ENCODE results near the gene PTPRA.
"Not testable (repeated sequence)": the region's sequence is repeated elsewhere in the genome, so short reads cannot be mapped to it uniquely, and the experiment has no call there.

Gene PTPRA

DNA sequence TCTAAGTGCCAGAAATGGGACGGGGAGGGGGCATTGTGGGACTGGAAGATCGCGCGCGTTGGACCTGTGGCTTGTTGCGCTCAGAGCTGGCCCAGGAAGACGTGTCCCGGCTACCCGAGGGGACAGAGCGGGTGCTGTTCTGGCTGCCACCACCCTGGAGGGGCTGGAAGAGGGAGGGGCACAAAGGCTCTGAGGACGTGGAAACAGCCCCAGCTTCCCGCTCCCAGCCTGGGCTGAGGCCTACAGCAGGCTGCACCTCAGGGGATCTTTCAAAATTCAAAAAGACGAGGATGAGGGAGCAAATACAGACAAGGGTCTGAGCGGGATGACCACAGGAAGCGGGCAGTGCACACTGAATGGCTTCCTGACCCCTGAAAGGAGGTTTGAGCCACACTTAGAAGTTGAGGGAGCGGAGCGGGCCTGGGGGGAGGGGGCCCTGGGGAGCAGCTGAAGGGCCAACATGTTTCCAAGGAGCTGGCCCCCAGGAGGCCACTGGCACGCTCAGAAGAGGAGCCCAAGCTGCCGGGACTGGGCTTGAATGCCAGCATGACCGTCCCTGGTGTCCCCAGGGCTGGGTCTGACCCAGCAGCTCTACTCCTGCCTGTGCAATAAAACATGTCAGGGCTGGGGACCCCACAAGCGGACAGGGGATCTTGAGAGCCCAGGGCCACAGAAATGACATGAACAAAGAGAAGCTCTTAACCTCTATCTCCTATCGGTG, 199.4 kb downstream of the PTPRA start:
- H3K27me3 ChIP-seq (ENCODE audit: insufficient read depth, poor library complexity, severe bottlenecking), result peaks cover 2% of the 10 kb centered on the region
- no peak for DNase-seq (ENCODE audit: low read depth in 1 of 2, low spot score in 1 of 2)
- no peak overlapping the region for H3K27ac ChIP-seq (replicated peaks)
- H3K4me3 ChIP-seq (replicated peaks; ENCODE audit: insufficient read depth, low read length), result no peak overlapping the region
- TF ChIP-seq SPI1 (IDR thresholded peaks at IDR 0.05; ENCODE audit: borderline replicate concordance, low read depth) (no peak), GABPA (IDR thresholded peaks at IDR 0.05; ENCODE audit: low read depth) (no peak), POLR2AphosphoS5 (IDR thresholded peaks at IDR 0.05; ENCODE audit: low read depth) (no peak)
- TF ChIP-seq, protein P1, sequence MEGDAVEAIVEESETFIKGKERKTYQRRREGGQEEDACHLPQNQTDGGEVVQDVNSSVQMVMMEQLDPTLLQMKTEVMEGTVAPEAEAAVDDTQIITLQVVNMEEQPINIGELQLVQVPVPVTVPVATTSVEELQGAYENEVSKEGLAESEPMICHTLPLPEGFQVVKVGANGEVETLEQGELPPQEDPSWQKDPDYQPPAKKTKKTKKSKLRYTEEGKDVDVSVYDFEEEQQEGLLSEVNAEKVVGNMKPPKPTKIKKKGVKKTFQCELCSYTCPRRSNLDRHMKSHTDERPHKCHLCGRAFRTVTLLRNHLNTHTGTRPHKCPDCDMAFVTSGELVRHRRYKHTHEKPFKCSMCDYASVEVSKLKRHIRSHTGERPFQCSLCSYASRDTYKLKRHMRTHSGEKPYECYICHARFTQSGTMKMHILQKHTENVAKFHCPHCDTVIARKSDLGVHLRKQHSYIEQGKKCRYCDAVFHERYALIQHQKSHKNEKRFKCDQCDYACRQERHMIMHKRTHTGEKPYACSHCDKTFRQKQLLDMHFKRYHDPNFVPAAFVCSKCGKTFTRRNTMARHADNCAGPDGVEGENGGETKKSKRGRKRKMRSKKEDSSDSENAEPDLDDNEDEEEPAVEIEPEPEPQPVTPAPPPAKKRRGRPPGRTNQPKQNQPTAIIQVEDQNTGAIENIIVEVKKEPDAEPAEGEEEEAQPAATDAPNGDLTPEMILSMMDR (IDR thresholded peaks at IDR 0.05; ENCODE audit: insufficient read depth, low read length), result no peak
- TF ChIP-seq, protein P2, sequence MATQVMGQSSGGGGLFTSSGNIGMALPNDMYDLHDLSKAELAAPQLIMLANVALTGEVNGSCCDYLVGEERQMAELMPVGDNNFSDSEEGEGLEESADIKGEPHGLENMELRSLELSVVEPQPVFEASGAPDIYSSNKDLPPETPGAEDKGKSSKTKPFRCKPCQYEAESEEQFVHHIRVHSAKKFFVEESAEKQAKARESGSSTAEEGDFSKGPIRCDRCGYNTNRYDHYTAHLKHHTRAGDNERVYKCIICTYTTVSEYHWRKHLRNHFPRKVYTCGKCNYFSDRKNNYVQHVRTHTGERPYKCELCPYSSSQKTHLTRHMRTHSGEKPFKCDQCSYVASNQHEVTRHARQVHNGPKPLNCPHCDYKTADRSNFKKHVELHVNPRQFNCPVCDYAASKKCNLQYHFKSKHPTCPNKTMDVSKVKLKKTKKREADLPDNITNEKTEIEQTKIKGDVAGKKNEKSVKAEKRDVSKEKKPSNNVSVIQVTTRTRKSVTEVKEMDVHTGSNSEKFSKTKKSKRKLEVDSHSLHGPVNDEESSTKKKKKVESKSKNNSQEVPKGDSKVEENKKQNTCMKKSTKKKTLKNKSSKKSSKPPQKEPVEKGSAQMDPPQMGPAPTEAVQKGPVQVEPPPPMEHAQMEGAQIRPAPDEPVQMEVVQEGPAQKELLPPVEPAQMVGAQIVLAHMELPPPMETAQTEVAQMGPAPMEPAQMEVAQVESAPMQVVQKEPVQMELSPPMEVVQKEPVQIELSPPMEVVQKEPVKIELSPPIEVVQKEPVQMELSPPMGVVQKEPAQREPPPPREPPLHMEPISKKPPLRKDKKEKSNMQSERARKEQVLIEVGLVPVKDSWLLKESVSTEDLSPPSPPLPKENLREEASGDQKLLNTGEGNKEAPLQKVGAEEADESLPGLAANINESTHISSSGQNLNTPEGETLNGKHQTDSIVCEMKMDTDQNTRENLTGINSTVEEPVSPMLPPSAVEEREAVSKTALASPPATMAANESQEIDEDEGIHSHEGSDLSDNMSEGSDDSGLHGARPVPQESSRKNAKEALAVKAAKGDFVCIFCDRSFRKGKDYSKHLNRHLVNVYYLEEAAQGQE (IDR thresholded peaks at IDR 0.05; ENCODE audit: insufficient replicate concordance, low read depth), result no peak

DNA sequence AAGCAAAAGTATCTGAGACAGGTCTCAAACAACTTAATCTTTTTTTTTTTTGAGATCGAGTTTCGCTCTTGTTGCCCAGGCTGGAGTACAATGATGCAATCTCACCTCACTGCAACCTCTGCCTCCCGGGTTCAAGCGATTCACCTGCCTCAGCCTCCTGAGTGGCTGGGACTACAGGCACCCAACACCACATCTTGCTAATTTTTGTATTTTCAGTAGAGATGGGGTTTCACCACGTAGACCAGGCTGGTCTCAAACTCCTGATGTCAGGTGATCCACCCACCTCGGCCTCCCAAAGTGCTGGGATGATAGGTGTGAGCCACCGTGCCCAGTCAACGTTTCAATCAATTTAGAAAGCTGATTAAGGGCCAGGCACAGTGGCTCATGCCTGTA, 200.0 kb downstream of the PTPRA start:
- not testable (repeated sequence) for DNase-seq (ENCODE audit: low read depth in 1 of 2, low spot score in 1 of 2); H3K27me3 ChIP-seq (ENCODE audit: insufficient read depth, poor library complexity, severe bottlenecking); H3K4me3 ChIP-seq (replicated peaks; ENCODE audit: insufficient read depth, low read length); H3K27ac ChIP-seq (replicated peaks)

DNA sequence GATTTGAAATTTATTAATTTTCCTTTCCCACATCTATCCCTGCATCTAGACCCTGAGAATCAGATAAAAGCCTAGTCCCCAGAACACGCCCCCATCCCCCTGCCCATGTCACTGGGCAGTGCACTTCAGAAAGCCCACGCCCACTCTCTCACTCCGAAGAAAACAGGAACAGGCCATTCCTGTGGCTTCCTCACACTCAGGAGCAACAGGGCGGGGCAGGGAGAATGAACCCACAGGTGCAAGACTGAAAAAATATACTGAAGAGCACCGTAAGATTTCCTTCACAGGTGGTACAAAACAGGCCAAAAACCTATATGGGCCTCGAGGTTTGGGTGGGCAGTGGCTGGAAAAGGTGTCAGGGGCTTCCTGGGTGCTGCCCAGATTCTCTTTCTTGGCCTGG, 201.5 kb downstream of the PTPRA start:
- DNase-seq (ENCODE audit: low read depth in 1 of 2, low spot score in 1 of 2), result no peak
- no peak overlapping the region for H3K4me3 ChIP-seq (replicated peaks; ENCODE audit: insufficient read depth, low read length)
- no peak overlapping the region for H3K27ac ChIP-seq (replicated peaks)
- TF ChIP-seq GABPA (IDR thresholded peaks at IDR 0.05; ENCODE audit: low read depth) (no peak), SPI1 (IDR thresholded peaks at IDR 0.05; ENCODE audit: borderline replicate concordance, low read depth) (peak; percentile 78)
- H3K27me3 ChIP-seq (ENCODE audit: insufficient read depth, poor library complexity, severe bottlenecking), result peaks cover 2% of the 10 kb centered on the region

DNA sequence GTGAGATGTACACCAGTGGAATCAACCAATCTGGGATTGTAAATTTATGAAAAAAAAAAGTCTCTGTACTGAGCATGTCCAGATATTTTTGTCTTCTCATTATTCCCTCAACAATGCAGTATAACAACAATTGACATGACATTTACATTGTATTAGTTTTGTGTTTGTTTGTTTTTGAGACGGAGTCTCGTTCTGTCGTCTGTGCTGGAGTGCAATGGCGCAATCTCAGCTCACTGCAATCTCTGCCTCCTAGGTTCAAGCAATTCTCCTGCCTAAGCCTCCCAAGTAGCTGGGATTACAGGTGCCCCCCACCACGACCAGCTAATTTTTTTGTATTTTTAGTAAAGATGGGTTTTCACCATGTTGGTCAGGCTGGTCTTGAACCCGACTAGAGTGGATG, 202.0 kb downstream of the PTPRA start:
- DNase-seq (ENCODE audit: low read depth in 1 of 2, low spot score in 1 of 2); H3K27ac ChIP-seq (replicated peaks); H3K27me3 ChIP-seq (ENCODE audit: insufficient read depth, poor library complexity, severe bottlenecking); H3K4me3 ChIP-seq (replicated peaks; ENCODE audit: insufficient read depth, low read length): not testable (repeated sequence)

DNA sequence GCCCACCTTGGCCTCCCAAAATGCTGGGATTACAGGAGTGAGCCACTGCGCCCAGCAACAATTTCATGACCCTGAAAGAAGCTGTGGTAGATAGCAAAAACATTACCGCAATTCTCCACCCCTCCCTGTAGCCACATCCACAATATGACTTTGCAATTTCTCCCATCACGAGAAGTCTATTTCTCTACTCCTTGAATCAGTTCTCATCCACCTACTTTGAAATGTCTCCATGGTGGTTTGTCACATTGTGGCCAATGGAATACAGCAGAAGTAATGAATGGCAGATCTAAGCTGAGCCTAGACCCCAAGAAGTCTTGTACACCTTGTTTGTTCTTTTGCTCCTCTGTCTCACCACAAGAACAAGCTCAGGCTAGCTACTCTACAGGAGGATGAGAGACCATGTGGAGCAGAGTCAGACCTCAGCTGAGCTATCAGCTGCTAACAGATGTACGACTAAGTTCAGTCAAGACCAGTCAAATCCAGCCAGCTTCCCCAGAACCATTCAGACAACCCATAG, 204.4 kb downstream of the PTPRA start:
- Histone ChIP-seq H3K27me3 (ENCODE audit: insufficient read depth, poor library complexity, severe bottlenecking) (peaks cover 7% of the 10 kb centered on the region), H3K4me3 (replicated peaks; ENCODE audit: insufficient read depth, low read length) (no peak overlapping the region), H3K27ac (replicated peaks) (peak overlapping the region; percentile 40; the same call in 1 of the 2 replicates)
- DNase-seq (ENCODE audit: low read depth in 1 of 2, low spot score in 1 of 2), result peak in 1 of 2 experiments; percentile 52
- no peak for TF ChIP-seq SPI1 (IDR thresholded peaks at IDR 0.05; ENCODE audit: borderline replicate concordance, low read depth)
- TF ChIP-seq POLR2AphosphoS5 (IDR thresholded peaks at IDR 0.05; ENCODE audit: low read depth), result no peak
- TF ChIP-seq, protein P1 (IDR thresholded peaks at IDR 0.05; ENCODE audit: insufficient read depth, low read length), result no peak
- TF ChIP-seq GABPA (IDR thresholded peaks at IDR 0.05; ENCODE audit: low read depth), result no peak
- TF ChIP-seq, protein P2 (IDR thresholded peaks at IDR 0.05; ENCODE audit: insufficient replicate concordance, low read depth), result no peak
